HG02798 (cell line): Measurements from ENCODE around the gene RPL36AL.
"Not testable (repeated sequence)": the region's sequence is repeated elsewhere in the genome, so short reads cannot be mapped to it uniquely, and the experiment has no call there.

Source experiments
- ATAC-seq: cut with Tn5 transposase; IDR thresholded peaks from one replicate; pipeline ENCODE4 v1.9.1; 2021; ENCODE audit warnings: mild to moderate bottlenecking; ENCODE audit not compliant: unreplicated experiment, poor library complexity

RPL36AL gene

DNA sequence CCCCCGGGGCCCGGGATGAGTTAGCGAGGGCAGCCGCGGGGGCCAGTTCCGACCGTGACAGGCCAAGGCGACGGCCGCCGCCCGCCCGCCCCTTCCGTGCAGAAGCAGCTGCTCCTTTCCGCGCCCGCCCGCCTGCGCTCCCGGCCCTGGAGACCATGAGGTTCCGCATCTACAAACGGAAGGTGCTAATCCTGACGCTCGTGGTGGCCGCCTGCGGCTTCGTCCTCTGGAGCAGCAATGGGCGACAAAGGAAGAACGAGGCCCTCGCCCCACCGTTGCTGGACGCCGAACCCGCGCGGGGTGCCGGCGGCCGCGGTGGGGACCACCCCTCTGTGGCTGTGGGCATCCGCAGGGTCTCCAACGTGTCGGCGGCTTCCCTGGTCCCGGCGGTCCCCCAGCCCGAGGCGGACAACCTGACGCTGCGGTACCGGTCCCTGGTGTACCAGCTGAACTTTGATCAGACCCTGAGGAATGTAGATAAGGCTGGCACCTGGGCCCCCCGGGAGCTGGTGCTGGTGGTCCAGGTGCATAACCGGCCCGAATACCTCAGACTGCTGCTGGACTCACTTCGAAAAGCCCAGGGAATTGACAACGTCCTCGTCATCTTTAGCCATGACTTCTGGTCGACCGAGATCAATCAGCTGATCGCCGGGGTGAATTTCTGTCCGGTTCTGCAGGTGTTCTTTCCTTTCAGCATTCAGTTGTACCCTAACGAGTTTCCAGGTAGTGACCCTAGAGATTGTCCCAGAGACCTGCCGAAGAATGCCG lies 872 bp upstream of the RPL36AL start:
- ATAC-seq: peak; percentile 31

DNA sequence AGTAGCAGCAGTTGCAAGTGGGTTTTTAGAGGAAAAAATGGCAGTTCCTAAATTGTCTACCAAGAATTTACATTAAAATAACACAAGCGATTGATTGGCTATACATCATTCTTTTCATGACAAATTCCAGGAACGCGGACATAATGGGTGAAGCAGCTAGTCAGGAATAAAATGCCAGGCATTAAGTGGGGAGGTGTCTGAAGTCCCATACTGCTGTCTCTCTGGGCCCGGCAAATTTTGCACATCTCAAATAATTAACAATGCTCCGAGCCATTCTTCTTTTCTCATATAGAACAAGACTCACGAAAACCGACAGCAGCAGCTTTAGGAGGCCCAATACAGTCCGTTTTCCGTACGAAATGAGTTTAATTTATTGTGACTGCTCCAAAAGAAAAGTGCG lies 696 bp downstream of the RPL36AL start:
- no peak for ATAC-seq

DNA sequence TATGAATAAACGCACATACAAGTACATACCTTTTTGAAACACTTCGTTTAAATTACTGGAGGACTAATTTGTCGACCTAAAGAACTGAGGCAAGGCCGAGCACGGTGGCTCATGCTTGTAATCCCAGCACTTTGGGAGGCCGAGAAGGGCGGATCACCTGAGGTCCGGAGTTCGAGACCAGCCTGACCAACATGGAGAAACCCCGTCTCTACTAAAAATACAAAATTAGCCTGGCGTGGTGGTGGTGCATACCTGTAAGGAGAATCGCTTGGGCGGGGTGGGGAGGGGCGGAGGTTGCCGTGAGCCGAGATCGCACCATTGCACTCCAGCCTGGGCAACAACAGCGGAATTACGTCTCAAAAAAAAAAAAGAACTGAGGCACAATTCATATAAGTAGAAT lies 1.2 kb downstream of the RPL36AL start:
- not testable (repeated sequence) for ATAC-seq

GRCh38 chr14:49617852-49618519 lies 2.4 kb downstream of the RPL36AL start:
- no peak for ATAC-seq

DNA sequence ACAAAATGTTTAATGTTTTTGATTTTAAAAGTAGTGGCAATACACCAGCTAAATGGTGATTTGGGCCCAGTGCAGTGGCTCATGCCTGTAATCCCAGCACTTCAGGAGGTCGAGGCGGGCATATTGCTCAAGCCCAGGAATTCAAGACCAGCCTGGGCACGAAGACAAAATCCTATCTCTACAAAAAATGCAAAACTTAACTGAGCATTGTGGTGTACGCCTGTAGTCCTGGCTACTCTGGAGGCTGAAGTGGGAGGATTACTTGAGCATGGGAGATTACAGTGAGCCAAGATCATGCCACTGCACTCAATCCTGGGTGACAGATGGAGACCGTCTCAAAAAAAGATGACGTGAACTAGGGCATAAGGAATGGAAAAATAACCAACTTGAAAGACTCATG lies 4.7 kb downstream of the RPL36AL start:
- ATAC-seq: no peak

DNA sequence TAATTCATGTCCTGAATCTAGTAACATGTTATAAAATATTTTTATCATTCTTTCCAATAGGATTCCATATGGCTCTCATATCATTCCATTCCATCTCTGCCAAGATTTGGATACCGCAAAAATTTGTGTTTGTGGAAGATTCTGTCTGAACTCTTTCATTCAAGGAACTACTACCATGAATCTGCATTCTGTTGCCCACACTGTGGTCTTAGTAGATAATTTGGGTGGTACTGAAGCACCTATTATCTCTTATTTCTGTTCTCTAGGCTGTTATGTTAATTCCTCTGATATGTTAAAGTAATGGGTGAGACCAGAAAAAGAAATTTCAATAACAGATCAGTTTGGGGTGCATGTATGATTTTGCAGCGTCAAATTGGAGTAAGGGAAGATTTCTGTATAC lies 6.2 kb downstream of the RPL36AL start:
- ATAC-seq: no peak

GRCh38 chr14:49612671-49613070 lies 7.8 kb downstream of the RPL36AL start:
- no peak for ATAC-seq

DNA sequence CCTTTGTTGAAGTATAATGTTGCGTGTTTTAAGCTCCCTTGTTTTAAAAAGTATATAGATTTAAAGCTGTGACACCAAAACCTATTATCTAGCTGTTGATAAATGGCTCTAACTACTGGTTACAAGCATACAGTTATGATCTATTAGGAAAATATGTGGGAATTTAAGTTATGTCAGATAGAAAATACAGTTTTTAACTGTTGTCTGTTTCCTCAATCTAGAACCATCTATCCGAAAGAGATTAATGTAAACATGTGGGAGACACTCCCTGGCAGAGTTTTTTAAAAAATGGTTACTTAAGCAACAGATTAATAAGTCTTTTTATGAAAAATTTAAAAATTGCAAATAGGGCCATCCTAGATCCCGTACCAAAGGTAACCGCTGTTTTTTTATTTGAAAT lies 8.2 kb downstream of the RPL36AL start:
- ATAC-seq: no peak

DNA sequence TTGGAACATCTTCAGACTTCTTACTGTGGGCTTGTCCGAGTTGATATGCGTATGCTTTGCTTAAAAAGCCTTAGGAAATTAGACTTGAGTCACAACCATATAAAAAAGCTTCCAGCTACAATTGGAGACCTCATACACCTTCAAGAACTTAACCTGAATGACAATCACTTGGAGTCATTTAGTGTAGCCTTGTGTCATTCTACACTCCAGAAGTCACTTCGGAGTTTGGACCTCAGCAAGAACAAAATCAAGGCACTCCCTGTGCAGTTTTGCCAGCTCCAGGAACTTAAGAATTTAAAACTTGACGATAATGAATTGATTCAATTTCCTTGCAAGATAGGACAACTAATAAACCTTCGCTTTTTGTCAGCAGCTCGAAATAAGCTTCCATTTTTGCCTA lies 12.8 kb downstream of the RPL36AL start:
- no peak for ATAC-seq

DNA sequence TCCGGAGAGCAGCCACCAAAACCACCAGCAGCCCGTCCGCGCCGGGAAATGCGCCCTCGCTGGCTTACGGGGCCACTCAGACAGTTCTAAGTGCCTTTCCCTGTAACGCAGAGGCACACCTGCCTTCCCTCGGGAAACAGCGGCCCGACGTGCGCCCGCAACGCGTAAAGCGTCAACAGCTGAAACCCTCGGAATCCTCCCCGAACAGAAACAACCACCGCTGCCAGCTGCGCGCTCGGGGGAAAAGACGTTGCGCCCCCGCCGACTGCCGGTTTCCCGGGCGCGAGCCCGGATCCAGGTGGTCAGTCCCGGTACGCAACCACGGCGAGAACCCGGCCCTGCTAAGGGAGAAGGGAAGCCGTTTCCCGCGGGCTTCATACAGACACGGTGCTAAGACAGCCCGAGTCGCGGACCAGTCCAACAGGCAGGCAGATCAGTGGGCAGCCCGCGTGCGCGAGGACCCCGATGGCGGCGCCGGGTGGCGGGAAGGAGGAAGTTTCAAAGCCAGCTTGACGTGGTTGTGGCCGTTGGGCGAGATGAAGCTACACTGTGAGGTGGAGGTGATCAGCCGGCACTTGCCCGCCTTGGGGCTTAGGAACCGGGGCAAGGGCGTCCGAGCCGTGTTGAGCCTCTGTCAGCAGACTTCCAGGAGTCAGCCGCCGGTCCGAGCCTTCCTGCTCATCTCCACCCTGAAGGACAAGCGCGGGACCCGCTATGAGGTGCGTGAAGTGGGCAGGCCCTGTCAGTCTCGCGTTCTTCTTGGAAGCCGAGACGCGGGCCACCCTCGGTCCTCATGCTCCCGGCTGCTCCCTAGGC lies 21.7 kb downstream of the RPL36AL start, which contains the start of gene LRR1:
LRR1 (plus strand) TSS at position 456 of the 816 bp plus-strand sequence; CDS start at position 537, 81 bp downstream.
- ATAC-seq: peak; percentile 65

DNA sequence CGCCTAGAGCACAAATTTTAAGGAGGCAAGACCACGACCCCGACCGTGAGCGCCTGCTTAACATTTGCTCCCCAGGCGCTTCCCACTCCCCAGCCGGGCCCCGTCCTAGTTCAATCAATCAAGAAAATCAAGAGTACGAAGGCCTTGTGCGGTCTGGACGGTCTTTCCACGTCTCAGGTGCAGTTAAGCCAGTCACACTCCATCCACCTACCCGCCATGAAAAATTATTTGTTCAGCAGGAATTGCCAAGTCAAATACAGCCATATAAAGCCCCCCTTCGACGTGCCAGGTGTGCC lies 22.3 kb downstream of the RPL36AL start:
- no peak for ATAC-seq

DNA sequence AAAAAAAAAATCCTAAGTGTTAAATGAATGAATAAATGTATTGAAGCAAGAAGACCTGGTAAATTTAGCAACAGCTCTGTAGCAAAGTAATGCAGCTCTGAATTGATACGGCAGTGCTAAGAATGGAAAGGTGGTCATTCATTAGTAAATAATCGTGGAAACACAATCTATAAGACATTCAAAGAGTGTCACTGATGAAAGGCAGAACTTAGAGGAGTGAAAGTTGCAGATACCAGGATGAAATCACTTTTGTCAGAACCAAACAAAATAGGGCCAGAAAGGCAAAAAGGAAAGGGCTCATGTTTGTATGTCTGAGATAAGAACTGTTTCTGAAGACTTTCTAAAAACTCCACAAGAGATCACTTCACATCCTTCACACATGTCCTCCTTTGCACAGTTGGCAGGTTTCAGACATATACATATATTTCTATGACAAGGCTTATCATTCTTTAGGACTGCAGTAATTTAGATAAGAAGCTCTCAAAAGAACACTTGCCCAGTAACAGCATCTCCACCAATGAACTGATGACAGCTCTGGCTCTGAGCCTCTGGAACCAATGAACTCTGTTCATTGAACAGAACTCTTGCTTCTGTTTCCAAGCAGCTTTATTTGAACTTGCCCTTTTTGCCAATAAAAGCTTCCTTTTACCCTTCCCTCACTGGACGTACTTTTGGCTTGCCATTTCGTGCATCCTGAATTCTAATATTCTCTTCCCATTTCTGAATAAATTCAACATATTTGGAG lies 25.9 kb downstream of the RPL36AL start:
- peak; percentile 24 for ATAC-seq

DNA sequence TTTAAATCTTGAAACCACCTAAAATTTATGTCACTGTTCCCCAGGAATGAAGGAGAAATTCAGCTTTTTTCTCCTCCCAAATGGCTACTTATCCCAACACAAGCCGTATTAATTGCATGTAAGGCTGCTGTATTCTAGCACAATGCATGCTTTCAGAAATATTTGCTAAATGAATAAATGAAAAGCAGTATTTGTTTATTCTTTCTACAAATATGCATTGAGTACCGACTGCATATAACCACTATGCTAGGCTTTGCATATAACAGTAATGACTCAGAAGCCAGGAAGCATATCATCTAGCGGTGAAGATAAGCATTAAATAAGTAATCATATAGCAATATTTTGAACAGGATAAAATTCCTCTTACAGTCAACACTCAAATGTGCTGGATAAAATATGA lies 27.4 kb downstream of the RPL36AL start:
- ATAC-seq: no peak

DNA sequence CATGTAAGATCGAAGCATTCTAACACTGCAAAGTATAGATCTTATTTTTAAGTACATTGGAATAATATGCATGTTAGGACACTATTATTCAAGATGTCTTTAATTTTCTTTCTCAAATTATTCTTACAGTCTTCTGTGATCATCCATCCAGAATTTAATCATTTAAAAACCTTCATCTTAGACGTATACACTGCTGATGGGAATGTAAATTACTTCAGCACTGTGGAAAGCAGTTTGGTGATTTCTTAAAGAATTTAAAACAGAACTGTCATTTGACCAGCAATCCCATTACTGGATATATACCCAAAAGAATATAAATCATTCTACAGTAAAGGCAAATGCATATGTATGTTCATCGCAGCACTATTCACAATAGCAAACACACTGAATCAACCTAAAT lies 31.0 kb downstream of the RPL36AL start:
- no peak for ATAC-seq

GRCh38 chr14:49586673-49587460 lies 33.6 kb downstream of the RPL36AL start:
- ATAC-seq: peak; percentile 30

DNA sequence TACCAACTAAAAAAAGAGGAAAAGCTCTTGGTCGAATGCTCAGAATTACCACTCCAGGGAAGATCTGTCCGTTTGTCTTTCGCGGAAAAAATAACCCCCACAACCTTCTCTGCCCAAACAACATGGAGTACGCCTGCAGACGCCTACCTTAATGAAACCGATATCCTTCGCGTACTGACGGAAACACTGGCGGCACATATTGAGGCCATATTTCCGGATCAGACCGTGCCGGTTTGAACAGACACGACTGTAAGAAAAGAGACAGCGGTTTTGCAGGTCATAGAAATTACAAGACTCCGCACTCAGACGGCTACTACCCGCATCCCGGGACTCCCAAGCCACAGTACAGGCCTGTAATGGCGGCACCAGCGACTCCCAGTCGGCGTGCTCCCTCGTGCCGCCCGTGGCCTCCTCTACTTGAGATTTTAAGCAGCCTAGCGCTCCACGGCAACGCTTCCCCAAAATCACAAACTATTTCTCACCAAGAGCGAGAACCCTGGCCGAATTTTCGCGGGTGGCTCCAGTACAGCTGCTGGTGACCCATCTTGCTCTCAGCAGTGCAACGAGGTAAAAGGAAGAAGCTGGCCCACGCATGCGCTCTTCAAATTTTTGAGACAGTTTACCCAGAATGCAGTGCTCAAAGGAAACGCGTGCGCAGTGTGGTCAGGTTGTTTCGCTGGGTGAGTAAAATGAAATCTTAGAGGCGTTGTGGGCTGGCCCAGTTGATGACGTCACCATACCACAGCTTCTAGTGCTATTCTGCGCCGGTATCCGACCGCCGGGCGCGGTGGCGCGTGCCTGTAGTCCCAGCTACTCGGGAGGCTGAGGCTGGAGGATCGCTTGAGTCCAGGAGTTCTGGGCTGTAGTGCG lies 34.4 kb downstream of the RPL36AL start, which contains the start of gene RPS29:
RPS29 (minus strand) TSS at position 578 of the 870 bp plus-strand sequence; CDS start at position 544, 34 bp downstream.
- peak; percentile 91 for ATAC-seq

GRCh38 chr14:49584981-49585640 lies 35.3 kb downstream of the RPL36AL start:
- not testable (repeated sequence) for ATAC-seq

DNA sequence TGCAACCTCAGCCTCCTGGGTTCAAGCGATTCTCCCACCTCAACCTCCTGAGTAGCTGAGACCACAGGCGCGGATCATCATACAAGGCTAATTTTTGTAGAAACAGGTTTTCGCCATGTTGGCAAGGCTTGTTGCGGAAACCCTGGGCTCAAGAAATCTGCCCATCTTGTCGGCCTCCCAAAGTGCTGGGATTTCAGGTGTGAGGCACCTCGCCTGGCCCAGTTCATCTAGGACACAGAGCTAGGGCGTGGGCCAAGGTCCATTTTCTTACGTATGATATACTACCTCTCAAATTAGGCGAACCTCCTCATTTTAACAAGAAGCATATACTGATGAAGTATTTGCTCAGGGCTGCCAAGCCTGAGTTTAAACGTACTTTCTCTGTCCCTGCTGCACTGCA lies 36.4 kb downstream of the RPL36AL start:
- no peak for ATAC-seq
